Neutrophil (primary cell): ENCODE data around the gene CUBN.

ENCODE experiments used
- H3K27ac ChIP-seq: fragments of 200-600 bp; sonication (generic); 2 replicates; pipeline ENCODE4 v1.5.1; 2016; ENCODE audit warnings: mild to moderate bottlenecking, moderate library complexity
- H3K27me3 ChIP-seq: fragments of 200-600 bp; sonication (generic); 2 replicates; pipeline ENCODE4 v1.6.0; 2016; ENCODE audit warnings: mild to moderate bottlenecking
- H3K36me3 ChIP-seq: fragments of 200-600 bp; sonication (generic); 2 replicates; pipeline ENCODE4 v1.5.1; 2017
- H3K4me1 ChIP-seq, 2 experiments: fragments of 200-600 bp in 1 of 2; sonication (generic) in 1 of 2; 1 replicate in 1 of 2; 2 replicates in 1 of 2; pipeline versions ENCODE4 v1.5.1 to v1.6.1; 2013 to 2016; ENCODE audit warnings: low read depth in 1 of 2, low read length in 1 of 2, mild to moderate bottlenecking in 1 of 2, moderate library complexity in 1 of 2; ENCODE audit not compliant: control insufficient read depth in 1 of 2, insufficient read depth in 1 of 2
- H3K4me3 ChIP-seq, 2 experiments: fragments of 200-600 bp in 1 of 2; sonication (generic) in 1 of 2; 1 replicate in 1 of 2; 2 replicates in 1 of 2; pipeline ENCODE4 v1.5.1; 2013 to 2016; ENCODE audit warnings: low read depth in 1 of 2, low read length in 1 of 2, mild to moderate bottlenecking in 1 of 2, moderate library complexity in 1 of 2
- H3K9me3 ChIP-seq: fragments of 200-600 bp; sonication (generic); 2 replicates; pipeline ENCODE4 v1.5.1; 2016
- CTCF ChIP-seq: fragments of 200-600 bp; sonication (generic); IDR thresholded peaks from 2 replicates; pipeline ENCODE4 v1.5.1; 2016; ENCODE audit warnings: antibody characterized with exemption

The CUBN gene

GRCh38 chr10:16789765-16790164 is 339.8 kb downstream of the CUBN start:
- no peak for TF ChIP-seq CTCF
- no peaks in the 10 kb centered on the region for H3K27me3 ChIP-seq
- no peak overlapping the region for H3K27ac ChIP-seq
- no peaks in the 10 kb centered on the region for H3K9me3 ChIP-seq
- no peaks in the 10 kb centered on the region for H3K4me1 ChIP-seq
- no peak overlapping the region for H3K4me3 ChIP-seq
- peaks cover 29% of the 10 kb centered on the region for H3K36me3 ChIP-seq

- no peak overlapping the region for H3K4me3 ChIP-seq
- no peaks in the 10 kb centered on the region for H3K4me1 ChIP-seq
- TF ChIP-seq CTCF = no peak
- H3K9me3 ChIP-seq = no peaks in the 10 kb centered on the region
- H3K36me3 ChIP-seq = peaks cover 29% of the 10 kb centered on the region
- no peak overlapping the region for H3K27ac ChIP-seq
- no peaks in the 10 kb centered on the region for H3K27me3 ChIP-seq
Observed at GRCh38 chr10:16789261-16789660, 340.4 kb downstream of the CUBN start.

- H3K4me3 ChIP-seq = no peak overlapping the region
- H3K4me1 ChIP-seq = no peaks in the 10 kb centered on the region
- no peak overlapping the region for H3K27ac ChIP-seq
- H3K27me3 ChIP-seq = no peaks in the 10 kb centered on the region
- H3K9me3 ChIP-seq = no peaks in the 10 kb centered on the region
- TF ChIP-seq CTCF = no peak
- H3K36me3 ChIP-seq = peaks cover 29% of the 10 kb centered on the region
Observed at GRCh38 chr10:16788778-16789177, 340.8 kb downstream of the CUBN start.

- Histone ChIP-seq H3K27ac (no peak overlapping the region), H3K36me3 (peaks cover 29% of the 10 kb centered on the region)
Observed at GRCh38 chr10:16788125-16788524, 341.5 kb downstream of the CUBN start.

GRCh38 chr10:16787361-16787791 is 342.2 kb downstream of the CUBN start:
- peaks cover 24% of the 10 kb centered on the region for H3K36me3 ChIP-seq
- H3K27ac ChIP-seq = no peak overlapping the region
- TF ChIP-seq CTCF = no peak
- H3K4me3 ChIP-seq = no peak overlapping the region
- no peaks in the 10 kb centered on the region for H3K9me3 ChIP-seq
- no peaks in the 10 kb centered on the region for H3K4me1 ChIP-seq
- H3K27me3 ChIP-seq = no peaks in the 10 kb centered on the region

More at GRCh38 chr10:16788125-16788524, 341.5 kb downstream of the CUBN start:
- no peaks in the 10 kb centered on the region for H3K9me3 ChIP-seq
- H3K27me3 ChIP-seq = no peaks in the 10 kb centered on the region
- no peak overlapping the region for H3K4me3 ChIP-seq
- no peak for TF ChIP-seq CTCF
- H3K4me1 ChIP-seq = no peaks in the 10 kb centered on the region
